ENCODE data around the gene MEIS2. TPM values are rescaled to one million over a fixed set of nuclear protein-coding genes. Genes with fewer than 3 reads are reported as not detected.

MEIS2 gene
- total and polyA plus RNA-seq, 2 donors (not counting 3 experiments of a cell fraction or from before 2014, with no cell fraction given) = 22.5 to 26.2 TPM

GRCh38 chr15:36880913-36881460, 219.4 kb downstream of the MEIS2 start:
- no peak for DNase-seq (ENCODE audit: low read depth, low spot score)
- Histone ChIP-seq H3K79me2 (ENCODE audit: control insufficient read depth, insufficient read depth, low read length) (no peaks in the 10 kb centered on the region), H3K4me1 (ENCODE audit: control insufficient read depth, extremely low read depth, insufficient read depth, low read length) (peaks cover 7% of the 10 kb centered on the region), H3K36me3 (ENCODE audit: control insufficient read depth in 2 of 2, extremely low read depth in 1 of 2, insufficient read depth in 2 of 2, low read length in 2 of 2) (no peaks in the 10 kb centered on the region), H4K20me1 (replicated peaks; ENCODE audit: control insufficient read depth, extremely low read depth, insufficient read depth, low read length) (no peaks in the 10 kb centered on the region), H3K4me3 (replicated peaks in 1 of 3; ENCODE audit: insufficient read depth in 1 of 3, low read depth in 1 of 3, low read length in 3 of 3) (no peak overlapping the region), H3K9me3 (replicated peaks; ENCODE audit: control insufficient read depth, insufficient read depth, low read length) (no peaks in the 10 kb centered on the region), H3K4me2 (ENCODE audit: insufficient read depth, low read length) (no peak overlapping the region), H2AFZ (ENCODE audit: low read depth, low read length) (no peak overlapping the region), H3K9ac (replicated peaks; ENCODE audit: extremely low read depth, insufficient read depth, low read length) (no peak overlapping the region), H3K9me1 (replicated peaks; ENCODE audit: control insufficient read depth, extremely low read depth, insufficient read depth, low read length) (no peaks in the 10 kb centered on the region), H3K27ac (ENCODE audit: insufficient read depth, low read depth, low read length) (no peak overlapping the region), H3K27me3 (ENCODE audit: control insufficient read depth in 2 of 2, insufficient read depth in 2 of 2, low read length in 2 of 2) (peaks cover 85 to 98% of the 10 kb centered on the region in 2 experiments)
- BruUV-seq (replicated peaks) = no TSS peak
- POLR2A ChIA-PET = no interaction called here
- no peak for FAIRE-seq
- intact Hi-C loops (cut with micrococcal nuclease) (loop anchor here (5.0 kb wide), 4 partner anchors 304 to 1594 kb away; partner anchors contain the start of gene CDIN1), dilution Hi-C loops (cut with MboI; ENCODE audit: extremely low pct_ligation_motif_present, low sequenced_read_pairs) (no loop called here)
- no peak for TF ChIP-seq MAX (IDR thresholded peaks at IDR 0.05; ENCODE audit: insufficient read depth, insufficient read length)
- TF ChIP-seq FOS (IDR thresholded peaks at IDR 0.05; ENCODE audit: borderline replicate concordance, insufficient read depth, low read length) = no peak
- TF ChIP-seq JUN (IDR thresholded peaks at IDR 0.05; ENCODE audit: borderline replicate concordance, insufficient read depth, insufficient read length, low read depth) = no peak
- no peak for TF ChIP-seq POLR2A (IDR thresholded peaks at IDR 0.05; ENCODE audit: low read depth, low read length)
- TF ChIP-seq EZH2 (IDR thresholded peaks at IDR 0.05; ENCODE audit: borderline replicate concordance, low read depth, low read length, severe bottlenecking) = no peak
- TF ChIP-seq MYC (IDR thresholded peaks at IDR 0.05; ENCODE audit: low read depth, low read length) = no peak
- no peak for TF ChIP-seq GATA2 (IDR thresholded peaks at IDR 0.05; ENCODE audit: insufficient read depth, insufficient read length, low read depth, low read length)
- no peak for TF ChIP-seq CTCF (IDR thresholded peaks at IDR 0.05; ENCODE audit: extremely low read depth in 1 of 2, insufficient read depth in 1 of 2, low read depth in 1 of 2, low read length in 2 of 2)
- no peak for TF ChIP-seq POLR2AphosphoS5 (IDR thresholded peaks at IDR 0.05; ENCODE audit: insufficient read depth, low read depth, low read length)
- CTCF ChIA-PET = interaction anchor here (1.4 to 3.7 kb wide), 2 partner anchors 247 to 253 kb away, joined by 4 to 77 read pairs; no protein-coding TSS in a partner anchor
